22Rv1 (cell line): ENCODE results near the gene MAPK1.
"Not testable (repeated sequence)": the region's sequence is repeated elsewhere in the genome, so short reads cannot be mapped to it uniquely, and the experiment has no call there.

Experiments used
- H3K27ac ChIP-seq: fragments of 450-650 bp; 2 replicates; pipeline ENCODE4 v1.5.1; 2017
- ZFX ChIP-seq: fragments of 450-650 bp; IDR thresholded peaks from 2 replicates; pipeline ENCODE4 v1.6.1; 2017; ENCODE audit warnings: antibody characterized with exemption, borderline replicate concordance
- TF ChIP-seq, protein P1 (sequence below): fragments of 450-650 bp; IDR thresholded peaks from 2 replicates; pipeline ENCODE4 v1.5.1; 2017; ENCODE audit warnings: mild to moderate bottlenecking

The MAPK1 gene

DNA sequence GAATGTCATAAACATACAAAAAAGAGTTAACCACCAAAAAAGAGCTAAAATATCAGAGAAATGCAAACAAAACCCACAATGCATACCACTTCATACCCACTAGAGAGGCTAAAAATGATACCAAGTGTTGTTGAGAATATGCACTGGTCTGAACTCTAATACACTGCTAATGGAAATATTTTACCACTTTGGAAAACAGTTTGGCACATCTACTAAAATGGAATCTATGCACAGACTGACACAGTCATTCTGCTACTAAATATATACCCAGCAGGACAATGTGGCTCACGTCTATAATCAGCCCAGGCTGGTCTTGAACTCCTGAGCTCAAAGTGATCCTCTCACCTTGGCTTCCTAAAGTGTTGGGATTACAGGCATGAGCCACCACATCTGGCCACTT, 18.0 kb downstream of the MAPK1 start:
- no peak overlapping the region for H3K27ac ChIP-seq
- TF ChIP-seq, protein P1, sequence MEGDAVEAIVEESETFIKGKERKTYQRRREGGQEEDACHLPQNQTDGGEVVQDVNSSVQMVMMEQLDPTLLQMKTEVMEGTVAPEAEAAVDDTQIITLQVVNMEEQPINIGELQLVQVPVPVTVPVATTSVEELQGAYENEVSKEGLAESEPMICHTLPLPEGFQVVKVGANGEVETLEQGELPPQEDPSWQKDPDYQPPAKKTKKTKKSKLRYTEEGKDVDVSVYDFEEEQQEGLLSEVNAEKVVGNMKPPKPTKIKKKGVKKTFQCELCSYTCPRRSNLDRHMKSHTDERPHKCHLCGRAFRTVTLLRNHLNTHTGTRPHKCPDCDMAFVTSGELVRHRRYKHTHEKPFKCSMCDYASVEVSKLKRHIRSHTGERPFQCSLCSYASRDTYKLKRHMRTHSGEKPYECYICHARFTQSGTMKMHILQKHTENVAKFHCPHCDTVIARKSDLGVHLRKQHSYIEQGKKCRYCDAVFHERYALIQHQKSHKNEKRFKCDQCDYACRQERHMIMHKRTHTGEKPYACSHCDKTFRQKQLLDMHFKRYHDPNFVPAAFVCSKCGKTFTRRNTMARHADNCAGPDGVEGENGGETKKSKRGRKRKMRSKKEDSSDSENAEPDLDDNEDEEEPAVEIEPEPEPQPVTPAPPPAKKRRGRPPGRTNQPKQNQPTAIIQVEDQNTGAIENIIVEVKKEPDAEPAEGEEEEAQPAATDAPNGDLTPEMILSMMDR: no peak
- TF ChIP-seq ZFX: no peak

DNA sequence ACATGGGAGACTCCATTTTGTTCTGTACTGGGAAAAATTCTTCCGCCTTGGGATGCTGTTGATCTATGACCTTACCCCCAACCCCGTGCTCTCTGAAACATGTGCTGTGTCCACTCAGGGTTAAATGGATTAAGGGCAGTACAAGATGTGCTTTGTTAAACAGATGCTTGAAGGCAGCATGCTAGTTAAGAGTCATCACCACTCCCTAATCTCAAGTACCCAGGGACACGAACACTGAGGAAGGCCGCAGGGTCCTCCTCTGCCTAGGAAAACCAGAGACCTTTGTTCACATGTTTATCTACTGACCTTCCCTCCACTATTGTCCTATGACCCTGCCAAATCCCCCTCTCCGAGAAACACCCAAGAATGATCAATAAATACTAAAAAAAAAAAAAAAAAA, 19.4 kb downstream of the MAPK1 start:
- H3K27ac ChIP-seq: not testable (repeated sequence)

DNA sequence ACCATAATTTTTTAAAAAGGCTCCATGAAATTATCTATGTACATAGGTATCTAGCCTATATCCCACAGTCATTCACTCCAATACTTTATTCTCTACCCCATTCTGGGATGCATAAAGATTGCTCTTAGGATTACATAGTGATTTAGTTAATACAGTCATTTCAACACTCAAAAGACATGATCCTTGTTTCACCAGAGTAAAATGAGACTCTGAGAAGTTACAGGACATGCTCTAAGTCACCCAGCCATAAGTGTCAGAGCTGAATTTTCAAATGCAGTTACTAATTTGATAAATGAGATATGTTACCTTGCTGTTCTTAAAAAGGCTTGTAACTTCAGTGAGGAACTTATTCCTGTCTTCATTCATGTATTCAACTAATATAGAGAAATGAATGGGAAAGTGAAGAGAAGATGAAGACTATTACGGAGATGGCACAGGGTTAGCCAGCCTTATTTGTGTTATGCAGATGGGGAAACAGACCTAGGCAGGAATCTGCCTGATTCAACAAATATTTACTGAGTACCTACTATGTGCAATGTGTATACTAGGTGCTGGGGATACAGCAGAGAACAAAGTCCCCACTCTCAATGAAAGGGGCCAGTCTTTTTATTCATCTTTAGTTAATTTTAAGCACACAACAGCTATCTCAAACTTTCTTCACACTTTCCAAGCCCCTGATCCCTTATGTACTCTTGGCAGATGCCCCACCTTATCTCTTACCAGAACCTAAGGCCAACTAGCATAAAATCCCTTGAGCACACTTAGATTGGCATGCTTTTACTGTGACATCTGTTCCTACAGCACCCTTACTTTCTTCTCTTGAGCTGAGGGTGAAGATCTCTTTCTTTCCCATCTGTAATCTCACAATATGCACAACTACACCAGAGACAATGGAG, 21.6 kb downstream of the MAPK1 start:
- H3K27ac ChIP-seq: no peak overlapping the region
- no peak for TF ChIP-seq ZFX
- TF ChIP-seq, protein P1: no peak

DNA sequence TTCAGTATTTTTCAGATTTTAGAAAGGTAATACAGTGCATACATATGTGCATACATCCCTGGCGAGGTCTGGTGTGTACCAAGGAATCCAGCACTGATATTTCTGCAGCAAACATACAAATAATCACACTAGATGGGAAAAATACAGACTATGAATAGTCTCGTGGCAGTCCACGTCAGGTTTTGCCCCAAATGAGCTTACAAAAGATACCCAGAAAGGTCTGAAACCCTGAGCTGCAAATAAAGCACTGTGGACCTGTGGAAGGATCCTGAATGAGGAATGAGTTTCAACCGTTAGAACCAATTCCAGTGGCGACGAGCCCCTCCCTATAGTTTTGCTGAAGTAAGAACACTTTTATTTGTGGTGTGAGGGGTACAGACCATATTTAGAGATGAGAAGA, 24.5 kb downstream of the MAPK1 start:
- TF ChIP-seq, protein P1: no peak
- no peak for TF ChIP-seq ZFX
- H3K27ac ChIP-seq: no peak overlapping the region

DNA sequence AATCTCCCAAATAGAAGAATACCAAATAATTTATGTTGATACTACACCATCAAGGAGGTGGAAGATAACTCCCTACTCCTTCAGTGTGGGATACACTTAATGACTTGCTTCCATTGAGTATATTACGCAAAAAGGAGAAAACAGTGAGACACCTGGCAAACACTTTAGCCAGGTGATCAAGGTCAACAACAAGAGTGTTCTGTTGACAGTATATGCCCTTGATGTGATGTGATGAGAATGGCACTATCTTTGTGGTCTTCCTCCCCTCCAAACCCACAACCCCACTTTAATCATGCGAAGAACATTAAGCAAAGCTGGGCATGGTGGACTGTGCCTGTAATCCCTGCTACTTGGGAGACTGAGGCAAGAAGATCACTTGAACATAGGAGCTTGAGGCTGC, 26.0 kb downstream of the MAPK1 start:
- no peak overlapping the region for H3K27ac ChIP-seq
- TF ChIP-seq ZFX: no peak
- TF ChIP-seq, protein P1: no peak

DNA sequence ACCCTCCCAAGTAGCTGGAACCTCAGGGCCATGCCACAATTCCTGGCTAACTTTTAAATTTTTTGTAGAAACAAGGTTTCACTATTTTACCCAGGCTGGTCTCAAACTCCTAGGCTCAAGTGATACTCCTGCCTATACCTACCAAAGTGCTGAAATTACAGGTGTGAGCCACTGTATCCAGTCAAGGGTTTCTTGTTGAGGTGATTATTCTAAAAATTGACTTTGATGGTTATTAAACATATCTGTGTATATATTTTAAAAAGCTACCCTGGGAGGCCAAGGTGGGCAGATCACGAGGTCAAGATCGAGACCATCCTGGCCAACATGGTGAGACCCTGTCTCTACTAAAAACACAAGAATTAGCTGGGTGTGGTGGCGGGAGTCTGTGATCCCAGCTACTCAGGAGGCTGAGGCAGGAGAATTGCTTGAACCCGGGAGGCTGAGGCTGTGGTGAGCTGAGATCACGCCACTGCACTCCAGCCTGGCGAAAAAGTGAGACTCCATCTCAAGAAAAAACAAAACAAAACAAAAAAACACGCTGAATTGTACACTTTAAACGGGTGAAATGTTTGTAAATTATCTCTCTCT, 27.1 kb downstream of the MAPK1 start:
- TF ChIP-seq, protein P1: no peak
- no peak for TF ChIP-seq ZFX
- no peak overlapping the region for H3K27ac ChIP-seq

DNA sequence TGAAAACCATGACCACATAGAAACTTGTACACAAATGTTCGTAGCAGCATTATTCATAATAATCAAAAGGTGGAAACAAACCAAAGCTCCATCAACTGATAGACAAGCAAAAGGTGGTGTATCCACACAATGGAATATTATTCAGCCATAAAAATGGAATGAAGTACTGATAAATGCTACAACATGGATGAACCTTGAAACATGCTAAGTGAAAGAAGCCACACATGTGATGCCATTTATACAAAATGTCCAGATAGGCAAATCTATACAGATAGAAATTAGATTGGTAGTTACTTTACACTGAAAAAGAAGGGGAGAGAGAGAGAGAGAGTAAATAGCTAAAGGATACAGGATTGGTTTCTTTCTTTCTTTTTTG, 27.7 kb downstream of the MAPK1 start:
- no peak overlapping the region for H3K27ac ChIP-seq
- TF ChIP-seq ZFX: no peak
- TF ChIP-seq, protein P1: no peak

DNA sequence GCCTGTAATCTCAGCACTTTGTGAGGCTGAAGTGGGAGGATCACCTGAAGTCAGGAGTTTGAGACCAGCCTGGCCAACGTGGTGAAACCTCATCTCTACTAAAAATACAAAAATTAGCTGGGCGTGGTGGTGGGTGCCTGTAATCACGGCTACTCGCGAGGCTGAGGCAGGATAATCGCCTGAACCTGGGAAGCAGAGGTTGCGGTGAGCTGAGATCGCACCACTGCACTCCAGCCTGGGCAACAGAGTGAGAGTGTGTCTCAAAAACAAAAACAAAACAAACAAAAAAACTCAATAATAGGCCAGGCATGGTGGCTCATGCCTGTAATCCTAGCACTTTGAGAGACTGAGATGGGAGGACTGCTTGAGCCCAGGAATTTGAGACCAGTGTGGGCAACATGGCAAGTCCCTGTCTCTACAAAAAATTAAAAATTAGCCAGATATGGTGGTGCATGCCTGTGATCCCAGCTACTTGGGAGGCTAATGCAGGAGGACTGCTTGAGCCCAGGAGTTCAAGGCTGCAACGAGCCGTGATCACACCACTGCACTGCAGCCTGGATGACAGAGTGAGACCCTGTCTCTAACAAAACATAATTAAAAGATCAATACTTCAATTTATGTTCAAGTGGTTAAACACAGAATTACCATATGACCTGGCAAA, 28.2 kb downstream of the MAPK1 start:
- H3K27ac ChIP-seq: not testable (repeated sequence)
